ENCODE measurements around the gene NNT. TPM values are rescaled to one million over a fixed set of nuclear protein-coding genes. Genes with fewer than 3 reads are reported as not detected.

Gene NNT
- total RNA-seq, 4 donors from 2014 or later = 21.9 to 93.0 (median 48.8) TPM

- WGBS, 2 donors (ENCODE audit: low coverage in 1 of 2) = 72 to 86% methylated on average over 4 of the region's 4 CpGs
- peaks cover 0 to 8% (median 2%) of the 10 kb centered on the region in 4 donors for H3K4me1 ChIP-seq
- no peak overlapping the region for H3K4me3 ChIP-seq
- in situ Hi-C loops (cut with MboI; ENCODE audit: low pct_ligation_motif_present in 1 of 4, low pct_unique_long_range_greater_than_20kb in 1 of 4, low sequenced_read_pairs in 3 of 4) (no loop called here), intact Hi-C loops (cut with DNase I; ENCODE audit: low total_unique reads) (no loop called here)
- H3K27me3 ChIP-seq = no peaks in the 10 kb centered on the region
- no peaks in the 10 kb centered on the region for H3K9me3 ChIP-seq
- no peak for DNase-seq
- TF ChIP-seq EP300 (IDR thresholded peaks at IDR 0.05; ENCODE audit: low read depth) (no peak), CTCF (IDR thresholded peaks at IDR 0.05) (no peak), POLR2AphosphoS5 (IDR thresholded peaks at IDR 0.05) (no peak), POLR2A (IDR thresholded peaks at IDR 0.05) (no peak)
- peaks cover 0 to 17% (median 6%) of the 10 kb centered on the region in 4 donors for H3K36me3 ChIP-seq
- no peak overlapping the region for H3K27ac ChIP-seq
Measured at GRCh38 chr5:43680286-43680685, 77.3 kb downstream of the NNT start.

- Histone ChIP-seq H3K4me1 (peaks cover 0 to 15% (median 2%) of the 10 kb centered on the region in 4 donors), H3K27ac (peak overlapping the region; percentile 3 to 37 (median 28)), H3K27me3 (no peaks in the 10 kb centered on the region), H3K4me3 (no peak overlapping the region), H3K36me3 (peaks cover 0 to 13% (median 3%) of the 10 kb centered on the region in 4 donors), H3K9me3 (no peaks in the 10 kb centered on the region)
- no peak for DNase-seq
- intact Hi-C loops (cut with DNase I; ENCODE audit: low total_unique reads) = no loop called here
- WGBS, 2 donors (ENCODE audit: low coverage in 1 of 2) = 72 to 83% methylated on average over 3 to 4 of the region's 4 CpGs
- TF ChIP-seq POLR2A (IDR thresholded peaks at IDR 0.05) = no peak
- TF ChIP-seq CTCF (IDR thresholded peaks at IDR 0.05) = no peak
- TF ChIP-seq EP300 (IDR thresholded peaks at IDR 0.05; ENCODE audit: low read depth) = no peak
- TF ChIP-seq POLR2AphosphoS5 (IDR thresholded peaks at IDR 0.05) = no peak
- in situ Hi-C loops (cut with MboI; ENCODE audit: low pct_ligation_motif_present in 1 of 4, low pct_unique_long_range_greater_than_20kb in 1 of 4, low sequenced_read_pairs in 3 of 4) = no loop called here
Measured at GRCh38 chr5:43683884-43684471, 81.0 kb downstream of the NNT start.

GRCh38 chr5:43685252-43685950 is 82.4 kb downstream of the NNT start:
- peaks cover 0 to 15% (median 2%) of the 10 kb centered on the region in 4 donors for H3K4me1 ChIP-seq
- DNase-seq = no peak
- intact Hi-C loops (cut with DNase I; ENCODE audit: low total_unique reads) = no loop called here
- H3K27me3 ChIP-seq = no peaks in the 10 kb centered on the region
- H3K4me3 ChIP-seq = no peak overlapping the region
- peak overlapping the region; percentile 3 to 37 (median 28) for H3K27ac ChIP-seq
- no peak for TF ChIP-seq CTCF (IDR thresholded peaks at IDR 0.05)
- H3K9me3 ChIP-seq = no peaks in the 10 kb centered on the region
- peaks cover 0 to 13% (median 3%) of the 10 kb centered on the region in 4 donors for H3K36me3 ChIP-seq
- in situ Hi-C loops (cut with MboI; ENCODE audit: low pct_ligation_motif_present in 1 of 4, low pct_unique_long_range_greater_than_20kb in 1 of 4, low sequenced_read_pairs in 3 of 4) = no loop called here

- Histone ChIP-seq H3K4me1 (peaks cover 0 to 15% (median 2%) of the 10 kb centered on the region in 4 donors), H3K27me3 (no peaks in the 10 kb centered on the region), H3K4me3 (no peak overlapping the region), H3K9me3 (no peaks in the 10 kb centered on the region), H3K36me3 (peaks cover 0 to 12% (median 3%) of the 10 kb centered on the region in 4 donors), H3K27ac (no peak overlapping the region)
- intact Hi-C loops (cut with DNase I; ENCODE audit: low total_unique reads) = no loop called here
- 82 to 91% methylated on average over 3 of the region's 3 CpGs for WGBS, 2 donors (ENCODE audit: low coverage in 1 of 2)
- in situ Hi-C loops (cut with MboI; ENCODE audit: low pct_ligation_motif_present in 1 of 4, low pct_unique_long_range_greater_than_20kb in 1 of 4, low sequenced_read_pairs in 3 of 4) = no loop called here
- DNase-seq = no peak
- TF ChIP-seq POLR2A (IDR thresholded peaks at IDR 0.05) = no peak
- TF ChIP-seq EP300 (IDR thresholded peaks at IDR 0.05; ENCODE audit: low read depth) = no peak
- no peak for TF ChIP-seq POLR2AphosphoS5 (IDR thresholded peaks at IDR 0.05)
- no peak for TF ChIP-seq CTCF (IDR thresholded peaks at IDR 0.05)
Measured at GRCh38 chr5:43687275-43687674, 84.3 kb downstream of the NNT start.
